Endothelial cell of umbilical vein (primary cell): ENCODE measurements around the gene GPR78. TPM values are rescaled to one million over a fixed set of nuclear protein-coding genes. Genes with fewer than 3 reads are reported as not detected.

Source experiments
- BruUV-seq: library from RNA; stranded (reverse); fragments of 400-500 nt; replicated peaks from 2 replicates; lab custom pipeline; 2021; lab: Mats Ljungman, UMichigan
- CTCF ChIA-PET: fragments of 300-600, 350-600 bp; sonication (Branson Sonifier 250); formaldehyde crosslinking; loops from one replicate; lab custom pipeline; 2021; ENCODE audit warnings: antibody characterized with exemption, inconsistent platforms; lab: Charles Lee
- POLR2A ChIA-PET: fragments of 300-600, 350-600 bp; sonication (Branson Sonifier 250); formaldehyde crosslinking; loops from one replicate; lab custom pipeline; 2021; ENCODE audit warnings: antibody characterized with exemption, inconsistent platforms; lab: Charles Lee
- DNase-seq: peaks from one replicate; pipeline ENCODE4 v3.0.0-alpha.2; 2011; ENCODE audit warnings: low read depth, low spot score
- FAIRE-seq: peaks from 2 replicates; lab custom pipeline; 2011; peaks lifted over from hg19 to GRCh38; lab: Jason Lieb, UNC
- H2AFZ ChIP-seq: 2 replicates; pipeline ENCODE4 v1.6.0; 2012; ENCODE audit warnings: low read depth, low read length, control low read depth, inconsistent platforms
- H3K27ac ChIP-seq: 2 replicates; pipeline ENCODE4 v1.5.1; 2011; ENCODE audit warnings: low read depth, mild to moderate bottlenecking, control low read depth, low read length, moderate library complexity; ENCODE audit not compliant: insufficient read depth
- H3K27me3 ChIP-seq, 2 experiments: 2 replicates each; pipeline versions ENCODE4 v1.6.0 to v1.6.1; 2011; ENCODE audit warnings: low read length in 2 of 2, mixed read lengths in 1 of 2; ENCODE audit not compliant: control insufficient read depth in 2 of 2, insufficient read depth in 2 of 2
- H3K36me3 ChIP-seq, 2 experiments: 2 replicates in 1 of 2; 3 replicates in 1 of 2; pipeline ENCODE4 v1.5.1; 2011; ENCODE audit warnings: low read length in 2 of 2, mild to moderate bottlenecking in 1 of 2, moderate library complexity in 1 of 2; ENCODE audit not compliant: control insufficient read depth in 2 of 2, insufficient read depth in 2 of 2; ENCODE audit errors: extremely low read depth in 1 of 2
- H3K4me1 ChIP-seq: 3 replicates; pipeline ENCODE4 v1.5.1; 2011; ENCODE audit warnings: mild to moderate bottlenecking, low read length; ENCODE audit not compliant: control insufficient read depth, insufficient read depth; ENCODE audit errors: extremely low read depth
- H3K4me2 ChIP-seq: 2 replicates; pipeline ENCODE4 v1.6.1; 2011; ENCODE audit warnings: low read length, control low read depth, mixed read lengths; ENCODE audit not compliant: insufficient read depth
- H3K4me3 ChIP-seq, 3 experiments: fragments of 200-600 bp in 1 of 3; sonication (generic), shearing (Covaris generic) in 1 of 3; replicated peaks in 1 of 3; 2 replicates each; pipeline ENCODE4 v1.5.1; 2011 to 2016; ENCODE audit warnings: control low read depth in 3 of 3, low read length in 3 of 3, mild to moderate bottlenecking in 2 of 3, inconsistent platforms in 1 of 3, low read depth in 1 of 3, moderate library complexity in 1 of 3; ENCODE audit not compliant: insufficient read depth in 1 of 3
- H3K79me2 ChIP-seq: 2 replicates; pipeline ENCODE4 v1.6.0; 2012; ENCODE audit warnings: low read length, inconsistent platforms; ENCODE audit not compliant: control insufficient read depth, insufficient read depth
- H3K9ac ChIP-seq: replicated peaks from 2 replicates; pipeline ENCODE3; 2011; ENCODE audit warnings: low read length, control low read depth; ENCODE audit not compliant: insufficient read depth; ENCODE audit errors: extremely low read depth
- H3K9me1 ChIP-seq: replicated peaks from 3 replicates; pipeline ENCODE4 v1.6.0; 2011; ENCODE audit warnings: mild to moderate bottlenecking, low read length; ENCODE audit not compliant: control insufficient read depth, insufficient read depth; ENCODE audit errors: extremely low read depth
- H3K9me3 ChIP-seq: replicated peaks from 2 replicates; pipeline ENCODE4 v1.5.1; 2012; ENCODE audit warnings: low read length, inconsistent platforms; ENCODE audit not compliant: control insufficient read depth, insufficient read depth
- H4K20me1 ChIP-seq: replicated peaks from 2 replicates; pipeline ENCODE3; 2011; ENCODE audit warnings: mild to moderate bottlenecking, low read length; ENCODE audit not compliant: control insufficient read depth, insufficient read depth; ENCODE audit errors: extremely low read depth
- EZH2 ChIP-seq: IDR thresholded peaks from 2 replicates; pipeline ENCODE4 v1.6.1; 2012; ENCODE audit warnings: borderline replicate concordance, low read depth, mild to moderate bottlenecking, moderate library complexity, low read length, inconsistent platforms; ENCODE audit not compliant: severe bottlenecking
- FOS ChIP-seq: IDR thresholded peaks from 2 replicates; pipeline ENCODE4 v1.6.1; 2011; ENCODE audit warnings: mild to moderate bottlenecking, low read length, moderate library complexity, borderline replicate concordance; ENCODE audit not compliant: insufficient read depth
- GATA2 ChIP-seq: IDR thresholded peaks from 2 replicates; pipeline ENCODE4 v1.7.0; 2011; ENCODE audit warnings: low read depth, mild to moderate bottlenecking, moderate library complexity, mixed read lengths, low read length; ENCODE audit not compliant: insufficient read length, insufficient read depth
- JUN ChIP-seq: IDR thresholded peaks from 2 replicates; pipeline ENCODE4 v1.6.1; 2011; ENCODE audit warnings: borderline replicate concordance, low read depth; ENCODE audit not compliant: insufficient read length, insufficient read depth
- MAX ChIP-seq: IDR thresholded peaks from 2 replicates; pipeline ENCODE4 v1.6.1; 2011; ENCODE audit not compliant: insufficient read depth, insufficient read length
- MYC ChIP-seq: IDR thresholded peaks from one replicate; pipeline ENCODE4 v1.6.1; 2011; ENCODE audit warnings: mild to moderate bottlenecking, low read depth, low read length
- POLR2A ChIP-seq: IDR thresholded peaks from 2 replicates; pipeline ENCODE4 v1.6.1; 2012; ENCODE audit warnings: low read depth, mild to moderate bottlenecking, control low read depth, low read length
- POLR2AphosphoS5 ChIP-seq: IDR thresholded peaks from 2 replicates; pipeline ENCODE4 v1.6.1; 2012; ENCODE audit warnings: low read depth, mild to moderate bottlenecking, control low read depth, low read length, moderate library complexity; ENCODE audit not compliant: insufficient read depth
- dilution Hi-C: fragments of 300-500 bp; cut with MboI; formaldehyde crosslinking; loops from one replicate; pipeline ENCODE4 v1.15.0; 2019; ENCODE audit warnings: low sequenced_read_pairs; ENCODE audit not compliant: extremely low pct_ligation_motif_present
- intact Hi-C: fragments of 100-400 bp; cut with micrococcal nuclease; formaldehyde crosslinking; loops from one replicate; pipeline ENCODE4 v1.10.0; 2022
- polyA plus RNA-seq, 4 experiments: library from polyadenylated mRNA; depleted of rRNA in 3 of 4; stranded (reverse) in 3 of 4; unstranded in 1 of 4; fragments of >200 nt; gene quantifications; 2 replicates each; pipeline versions ENCODE4 v1.2.1 to v1.2.3, GENCODE V29; 2011 to 2012; ENCODE audit warnings: missing spikeins in 1 of 4
- total RNA-seq: library from RNA; stranded (reverse); gene quantifications from 2 replicates; pipeline ENCODE4 v1.2.3, GENCODE V29; 2021
- TF ChIP-seq, protein P1 (sequence below), 2 donors: IDR thresholded peaks; 1 replicate in 1 of 2; 2 replicates in 1 of 2; pipeline ENCODE4 v1.5.1; 2011; ENCODE audit warnings: low read length in 2 of 2, mild to moderate bottlenecking in 2 of 2, moderate library complexity in 2 of 2, control low read depth in 1 of 2, inconsistent platforms in 1 of 2, low read depth in 1 of 2; ENCODE audit not compliant: insufficient read depth in 1 of 2; ENCODE audit errors: extremely low read depth in 1 of 2

GPR78 gene
- total and polyA plus RNA-seq, 2 donors (not counting 3 experiments of a cell fraction or from before 2014, with no cell fraction given): not detected

DNA sequence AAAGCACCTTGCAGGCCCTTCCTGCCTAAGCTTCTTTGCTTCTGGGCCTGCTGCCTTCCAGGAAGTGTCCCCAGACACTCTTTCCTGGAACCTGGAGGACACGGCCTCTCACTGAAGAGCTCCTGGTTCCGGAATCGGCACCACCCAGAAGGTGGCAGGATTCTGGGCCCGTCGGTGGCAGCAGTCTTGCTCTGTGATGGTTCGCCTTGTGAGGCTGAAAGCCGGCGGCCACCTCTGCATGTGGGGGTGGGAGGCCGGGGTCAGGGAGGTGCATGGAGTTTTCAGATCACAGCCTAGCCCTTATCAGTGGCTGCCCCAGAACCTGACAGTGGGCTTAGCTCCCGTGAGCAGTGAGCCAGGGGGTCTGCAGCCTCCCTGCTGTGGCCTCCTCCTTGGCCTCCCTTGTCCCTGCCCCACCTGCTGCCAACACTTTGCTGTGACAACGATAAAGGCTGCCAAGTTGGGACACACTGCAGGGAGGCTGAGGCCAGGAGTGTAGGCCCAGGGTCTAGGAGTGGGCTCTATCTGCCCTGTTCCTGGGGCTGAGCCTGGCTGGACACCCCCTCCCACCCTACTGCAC, 30.8 kb upstream of the GPR78 start:
- Histone ChIP-seq H3K9me3 (no peaks in the 10 kb centered on the region), H3K27me3 (no peaks in the 10 kb centered on the region), H3K27ac (no peak overlapping the region), H3K9me1 (no peaks in the 10 kb centered on the region), H2AFZ (no peak overlapping the region), H3K36me3 (no peaks in the 10 kb centered on the region), H4K20me1 (no peaks in the 10 kb centered on the region), H3K4me2 (no peak overlapping the region), H3K79me2 (no peaks in the 10 kb centered on the region), H3K4me3 (no peak overlapping the region), H3K4me1 (no peaks in the 10 kb centered on the region), H3K9ac (no peak overlapping the region)
- intact Hi-C loops: no loop called here
- FAIRE-seq (no peak), DNase-seq (no peak)
- ChIA-PET POLR2A (no interaction called here), CTCF (interaction anchor here (1.1 to 3.5 kb wide), 2 partner anchors 19 to 81 kb away, joined by 3 to 28 read pairs; no protein-coding TSS in a partner anchor)
- dilution Hi-C loops: no loop called here
- TF ChIP-seq POLR2AphosphoS5: no peak
- TF ChIP-seq MYC: no peak
- no peak for TF ChIP-seq GATA2
- no peak for TF ChIP-seq FOS
- TF ChIP-seq JUN: no peak
- TF ChIP-seq EZH2: no peak
- no peak for TF ChIP-seq POLR2A
- TF ChIP-seq MAX: no peak
- TF ChIP-seq, protein P1, sequence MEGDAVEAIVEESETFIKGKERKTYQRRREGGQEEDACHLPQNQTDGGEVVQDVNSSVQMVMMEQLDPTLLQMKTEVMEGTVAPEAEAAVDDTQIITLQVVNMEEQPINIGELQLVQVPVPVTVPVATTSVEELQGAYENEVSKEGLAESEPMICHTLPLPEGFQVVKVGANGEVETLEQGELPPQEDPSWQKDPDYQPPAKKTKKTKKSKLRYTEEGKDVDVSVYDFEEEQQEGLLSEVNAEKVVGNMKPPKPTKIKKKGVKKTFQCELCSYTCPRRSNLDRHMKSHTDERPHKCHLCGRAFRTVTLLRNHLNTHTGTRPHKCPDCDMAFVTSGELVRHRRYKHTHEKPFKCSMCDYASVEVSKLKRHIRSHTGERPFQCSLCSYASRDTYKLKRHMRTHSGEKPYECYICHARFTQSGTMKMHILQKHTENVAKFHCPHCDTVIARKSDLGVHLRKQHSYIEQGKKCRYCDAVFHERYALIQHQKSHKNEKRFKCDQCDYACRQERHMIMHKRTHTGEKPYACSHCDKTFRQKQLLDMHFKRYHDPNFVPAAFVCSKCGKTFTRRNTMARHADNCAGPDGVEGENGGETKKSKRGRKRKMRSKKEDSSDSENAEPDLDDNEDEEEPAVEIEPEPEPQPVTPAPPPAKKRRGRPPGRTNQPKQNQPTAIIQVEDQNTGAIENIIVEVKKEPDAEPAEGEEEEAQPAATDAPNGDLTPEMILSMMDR (IDR thresholded peaks at IDR 0.05; ENCODE audit: extremely low read depth in 1 of 2, insufficient read depth in 1 of 2, low read depth in 1 of 2, low read length in 2 of 2): no peak
- BruUV-seq: no TSS peak
